Mucosa of stomach (tissue), 1 donor: Measurements from ENCODE around the gene MYH9.
A peak's percentile ranks its signal among the peaks of the same experiment; 100 is the strongest.
"Not testable (repeated sequence)": the region's sequence is repeated elsewhere in the genome, so short reads cannot be mapped to it uniquely, and the experiment has no call there.

ENCODE experiments used
- H3K27me3 ChIP-seq: one replicate; pipeline ENCODE4 v1.7.0; 2013; ENCODE audit warnings: mild to moderate bottlenecking, low read length; ENCODE audit not compliant: control insufficient read depth, insufficient read depth
- H3K36me3 ChIP-seq: one replicate; pipeline ENCODE4 v1.7.0; 2013; ENCODE audit warnings: low read length; ENCODE audit not compliant: control insufficient read depth, insufficient read depth
- H3K4me1 ChIP-seq: one replicate; pipeline ENCODE4 v1.7.0; 2013; ENCODE audit warnings: mild to moderate bottlenecking, low read length; ENCODE audit not compliant: control insufficient read depth, insufficient read depth
- H3K4me3 ChIP-seq: one replicate; pipeline ENCODE4 v1.7.0; 2013; ENCODE audit warnings: low read length
- H3K9ac ChIP-seq: one replicate; pipeline ENCODE4 v1.7.0; 2013; ENCODE audit warnings: mild to moderate bottlenecking, low read length, moderate library complexity
- H3K9me3 ChIP-seq: one replicate; pipeline ENCODE4 v1.7.0; 2013; ENCODE audit warnings: mild to moderate bottlenecking, low read length, moderate library complexity; ENCODE audit not compliant: control insufficient read depth
- donor health status: Pancreatic carcinoma.

The MYH9 gene

GRCh38 chr22:36252754-36253522 lies 134.8 kb downstream of the MYH9 start, which contains the start of gene APOL1:
TSS of gene APOL1 (plus strand) at chr22:36253133. CDS start at chr22:36254956, 1,823 bp downstream.
- peaks cover 50% of the 10 kb centered on the region for H3K4me1 ChIP-seq
- H3K9me3 ChIP-seq = no peaks in the 10 kb centered on the region
- H3K9ac ChIP-seq = peak within 1 kb of the TSS; percentile 80
- H3K36me3 ChIP-seq = peaks cover 4% of the 10 kb centered on the region
- peak within 1 kb of the TSS; percentile 82 for H3K4me3 ChIP-seq
- no peaks in the 10 kb centered on the region for H3K27me3 ChIP-seq

GRCh38 chr22:36251979-36252608 lies 135.7 kb downstream of the MYH9 start:
- H3K36me3 ChIP-seq, H3K9me3 ChIP-seq, H3K9ac ChIP-seq, H3K27me3 ChIP-seq, H3K4me3 ChIP-seq: not testable (repeated sequence)
- peaks cover 50% of the 10 kb centered on the region for H3K4me1 ChIP-seq

- Histone ChIP-seq H3K4me1 (peaks cover 45% of the 10 kb centered on the region), H3K9ac (peak overlapping the region; percentile 22)
- H3K4me3 ChIP-seq = not testable (repeated sequence)
Observed at GRCh38 chr22:36250292-36250960, 137.3 kb downstream of the MYH9 start.

GRCh38 chr22:36249160-36249559 lies 138.6 kb downstream of the MYH9 start:
- Histone ChIP-seq H3K4me1 (peaks cover 33% of the 10 kb centered on the region), H3K36me3 (no peaks in the 10 kb centered on the region), H3K9ac (no peak overlapping the region), H3K27me3 (no peaks in the 10 kb centered on the region), H3K9me3 (no peaks in the 10 kb centered on the region), H3K4me3 (no peak overlapping the region)

More at GRCh38 chr22:36250292-36250960, 137.3 kb downstream of the MYH9 start:
- not testable (repeated sequence) for H3K9me3 ChIP-seq, H3K27me3 ChIP-seq, H3K36me3 ChIP-seq

- H3K9ac ChIP-seq = no peak overlapping the region
- H3K4me3 ChIP-seq = no peak overlapping the region
- H3K36me3 ChIP-seq = no peaks in the 10 kb centered on the region
- H3K9me3 ChIP-seq = no peaks in the 10 kb centered on the region
- peaks cover 24% of the 10 kb centered on the region for H3K4me1 ChIP-seq
- H3K27me3 ChIP-seq = no peaks in the 10 kb centered on the region
Observed at GRCh38 chr22:36247955-36248354, 139.8 kb downstream of the MYH9 start.

GRCh38 chr22:36246718-36247117 lies 141.0 kb downstream of the MYH9 start:
- Histone ChIP-seq H3K36me3 (no peaks in the 10 kb centered on the region), H3K9me3 (no peaks in the 10 kb centered on the region), H3K27me3 (no peaks in the 10 kb centered on the region), H3K4me3 (no peak overlapping the region), H3K4me1 (peaks cover 18% of the 10 kb centered on the region), H3K9ac (no peak overlapping the region)

GRCh38 chr22:36245805-36246356 lies 141.9 kb downstream of the MYH9 start:
- H3K9ac ChIP-seq = no peak overlapping the region
- no peaks in the 10 kb centered on the region for H3K27me3 ChIP-seq
- H3K9me3 ChIP-seq = no peaks in the 10 kb centered on the region
- H3K4me3 ChIP-seq = no peak overlapping the region
- no peaks in the 10 kb centered on the region for H3K36me3 ChIP-seq
- H3K4me1 ChIP-seq = peaks cover 15% of the 10 kb centered on the region

GRCh38 chr22:36244522-36245391 lies 143.0 kb downstream of the MYH9 start:
- H3K9ac ChIP-seq = no peak overlapping the region
- peaks cover 7% of the 10 kb centered on the region for H3K4me1 ChIP-seq

GRCh38 chr22:36243986-36244385 lies 143.8 kb downstream of the MYH9 start:
- no peak overlapping the region for H3K9ac ChIP-seq
- H3K4me3 ChIP-seq = no peak overlapping the region

More at GRCh38 chr22:36244522-36245391, 143.0 kb downstream of the MYH9 start:
- no peaks in the 10 kb centered on the region for H3K27me3 ChIP-seq
- H3K36me3 ChIP-seq = no peaks in the 10 kb centered on the region
- no peak overlapping the region for H3K4me3 ChIP-seq
- H3K9me3 ChIP-seq = no peaks in the 10 kb centered on the region

GRCh38 chr22:36239401-36240171 lies 148.2 kb downstream of the MYH9 start, which contains the start of gene APOL2:
TSS of gene APOL2 (minus strand) at chr22:36239527. CDS start at chr22:36233162, 6,365 bp downstream.
- Histone ChIP-seq H3K27me3 (no peaks in the 10 kb centered on the region), H3K36me3 (no peaks in the 10 kb centered on the region), H3K9me3 (no peaks in the 10 kb centered on the region), H3K4me3 (peak within 1 kb of the TSS; percentile 77), H3K9ac (peak within 1 kb of the TSS; percentile 84), H3K4me1 (peaks cover 34% of the 10 kb centered on the region)

More at GRCh38 chr22:36243986-36244385, 143.8 kb downstream of the MYH9 start:
- H3K36me3 ChIP-seq = no peaks in the 10 kb centered on the region
- no peaks in the 10 kb centered on the region for H3K27me3 ChIP-seq
- no peaks in the 10 kb centered on the region for H3K9me3 ChIP-seq
- peaks cover 5% of the 10 kb centered on the region for H3K4me1 ChIP-seq

GRCh38 chr22:36239150-36239400 lies 148.7 kb downstream of the MYH9 start:
- H3K4me1 ChIP-seq = peaks cover 35% of the 10 kb centered on the region
- peak overlapping the region; percentile 77 for H3K4me3 ChIP-seq
- no peaks in the 10 kb centered on the region for H3K36me3 ChIP-seq
- no peaks in the 10 kb centered on the region for H3K9me3 ChIP-seq
- peak overlapping the region; percentile 84 for H3K9ac ChIP-seq
- H3K27me3 ChIP-seq = no peaks in the 10 kb centered on the region
